ENCODE measurements around the gene ID3.

Gene ID3

GRCh38 chr1:23546897-23547584 lies 12.3 kb downstream of the ID3 start:
- no peak for DNase-seq

GRCh38 chr1:23545851-23546250 lies 13.4 kb downstream of the ID3 start:
- no peak for DNase-seq

GRCh38 chr1:23544444-23545389 lies 14.6 kb downstream of the ID3 start:
- peak; percentile 89 for DNase-seq

- DNase-seq: no peak
These were observed 15.4 kb downstream of the ID3 start for GRCh38 chr1:23543707-23544443.

GRCh38 chr1:23542940-23543339 lies 16.4 kb downstream of the ID3 start:
- peak; percentile 15 for DNase-seq

- DNase-seq: peak; percentile 98
These were observed 19.5 kb downstream of the ID3 start for GRCh38 chr1:23539698-23540266.

- no peak for DNase-seq
These were observed 21.9 kb downstream of the ID3 start for GRCh38 chr1:23537296-23537973.

GRCh38 chr1:23533246-23534023 lies 25.9 kb downstream of the ID3 start:
- no peak for DNase-seq

- DNase-seq: peak; percentile 81
These were observed 27.7 kb downstream of the ID3 start for GRCh38 chr1:23531562-23532094.

- DNase-seq: peak; percentile 87
These were observed 28.3 kb downstream of the ID3 start, which contains the start of gene E2F2 for GRCh38 chr1:23530747-23531561. Gene E2F2 (minus strand): TSS chr1:23531233. CDS start chr1:23530793, 440 bp downstream.

- DNase-seq: peak; percentile 59
These were observed 29.1 kb downstream of the ID3 start for GRCh38 chr1:23530087-23530746.

GRCh38 chr1:23529146-23530086 lies 29.9 kb downstream of the ID3 start:
- peak; percentile 54 for DNase-seq

- DNase-seq: peak; percentile 91
These were observed 30.9 kb downstream of the ID3 start for GRCh38 chr1:23528250-23528978.

- DNase-seq: no peak
These were observed 31.4 kb downstream of the ID3 start for GRCh38 chr1:23527900-23528249.

- no peak for DNase-seq
These were observed 31.9 kb downstream of the ID3 start for GRCh38 chr1:23527366-23527765.

- DNase-seq: no peak
These were observed 32.8 kb downstream of the ID3 start for GRCh38 chr1:23526329-23527041.
